Fibroblast of skin of right quadriceps (primary cell): ENCODE results near the gene DDX42.

ENCODE experiments used
- DNase-seq: peaks from one replicate; pipeline ENCODE4 v3.0.0-alpha.2; 2013

DDX42 gene

GRCh38 chr17:63774141-63774968 is at the start of gene DDX42:
DDX42 (plus strand) TSS chr17:63774170; CDS start chr17:63787050, 12,880 bp downstream.
- peak; percentile 56 for DNase-seq

- no peak for DNase-seq
Observed at GRCh38 chr17:63735691-63736090, 38.3 kb upstream of the DDX42 start.

GRCh38 chr17:63740464-63741142 is 33.4 kb upstream of the DDX42 start:
- no peak for DNase-seq

- DNase-seq, result no peak
Observed at GRCh38 chr17:63741143-63741407, 32.9 kb upstream of the DDX42 start.

- DNase-seq, result peak; percentile 95
Observed at GRCh38 chr17:63741408-63742173, 32.4 kb upstream of the DDX42 start, which contains the start of gene STRADA. STRADA (minus strand) TSS chr17:63741799; CDS start chr17:63728369, 13,430 bp downstream.

- no peak for DNase-seq
Observed at GRCh38 chr17:63751806-63752205, 22.2 kb upstream of the DDX42 start.

- DNase-seq, result no peak
Observed at GRCh38 chr17:63752707-63753106, 21.3 kb upstream of the DDX42 start.

- DNase-seq, result no peak
Observed at GRCh38 chr17:63753215-63753614, 20.8 kb upstream of the DDX42 start.

GRCh38 chr17:63754046-63754445 is 19.9 kb upstream of the DDX42 start:
- no peak for DNase-seq

- no peak for DNase-seq
Observed at GRCh38 chr17:63758428-63758827, 15.5 kb upstream of the DDX42 start.

- no peak for DNase-seq
Observed at GRCh38 chr17:63760771-63761539, 13.0 kb upstream of the DDX42 start.

- DNase-seq, result no peak
Observed at GRCh38 chr17:63762161-63763078, 11.6 kb upstream of the DDX42 start.

GRCh38 chr17:63764716-63765115 is 9.3 kb upstream of the DDX42 start:
- DNase-seq, result no peak

GRCh38 chr17:63766754-63767153 is 7.2 kb upstream of the DDX42 start:
- DNase-seq, result no peak

- no peak for DNase-seq
Observed at GRCh38 chr17:63768433-63768832, 5.5 kb upstream of the DDX42 start.

- DNase-seq, result no peak
Observed at GRCh38 chr17:63772801-63773271, 1.1 kb upstream of the DDX42 start.

- peak; percentile 100 for DNase-seq
Observed at GRCh38 chr17:63773272-63774140, 464 bp upstream of the DDX42 start, which contains the start of gene CCDC47. CCDC47 (minus strand) TSS chr17:63773597; CDS start chr17:63766175, 7,422 bp downstream.

- DNase-seq, result no peak
Observed at GRCh38 chr17:63774969-63775265, 947 bp downstream of the DDX42 start.

GRCh38 chr17:63775420-63775819 is 1.4 kb downstream of the DDX42 start:
- no peak for DNase-seq

GRCh38 chr17:63780507-63780906 is 6.5 kb downstream of the DDX42 start:
- DNase-seq, result no peak

- DNase-seq, result no peak
Observed at GRCh38 chr17:63780928-63781327, 7.0 kb downstream of the DDX42 start.
